Measurements from ENCODE around the gene TMEM178B. TPM values are rescaled to one million over a fixed set of nuclear protein-coding genes. Genes with fewer than 3 reads are reported as not detected.

Gene TMEM178B
- total and polyA plus RNA-seq, 12 donors: 1.2 to 54.6 (median 25.7) TPM

DNA sequence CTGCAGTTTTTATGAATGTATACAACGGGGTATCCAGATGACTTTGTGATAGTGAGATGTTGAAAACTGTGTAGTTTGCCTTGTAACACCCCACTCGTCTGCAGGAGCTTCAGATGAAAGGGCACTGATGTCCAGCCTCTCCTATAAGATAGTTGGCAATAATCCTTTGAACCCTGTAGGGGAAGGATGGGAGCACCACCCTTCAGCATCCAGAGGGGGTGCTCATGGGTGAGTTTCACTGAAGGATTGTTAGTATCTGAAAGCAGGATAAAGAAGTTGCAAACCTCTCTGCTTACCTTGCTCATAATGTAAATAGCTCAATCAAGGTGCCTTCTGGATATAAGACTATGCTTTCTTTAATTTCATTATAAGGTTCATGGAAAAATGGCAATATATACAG, 201.5 kb downstream of the TMEM178B start:
- ATAC-seq: no peak
- no peaks in the 10 kb centered on the region for H3K9me3 ChIP-seq
- no peaks in the 10 kb centered on the region for H3K36me3 ChIP-seq
- no peak overlapping the region for H3K27ac ChIP-seq
- peaks cover 0 to 6% (median 0%) of the 10 kb centered on the region in 9 donors for H3K4me1 ChIP-seq
- no peak for DNase-seq
- H3K27me3 ChIP-seq: no peaks in the 10 kb centered on the region
- intact Hi-C loops (cut with DNase I): loop anchor here in 3 of 10 donors (10.0 kb wide), 2 partner anchors 249 to 259 kb away; no protein-coding TSS in a partner anchor
- H3K4me3 ChIP-seq: no peak overlapping the region
- 48 to 65% methylated on average over 2 of the region's 2 CpGs for WGBS, 2 donors
- no peak for TF ChIP-seq CTCF (IDR thresholded peaks at IDR 0.05)

- peak in 6 of 8 donors; percentile 56 to 82 (median 76) for ATAC-seq
- intact Hi-C loops (cut with DNase I): loop anchor here in 3 of 10 donors (10.0 kb wide), 2 partner anchors 249 to 259 kb away; no protein-coding TSS in a partner anchor
- TF ChIP-seq CTCF (IDR thresholded peaks at IDR 0.05): no peak
Observed at GRCh38 chr7:141276031-141276430, 202.2 kb downstream of the TMEM178B start.

GRCh38 chr7:141280100-141280499, 206.2 kb downstream of the TMEM178B start:
- intact Hi-C loops (cut with DNase I): loop anchor here in 1 of 10 donors (5.0 kb wide), 1 partner anchor 87 kb away; no protein-coding TSS in a partner anchor
- no peak for TF ChIP-seq CTCF (IDR thresholded peaks at IDR 0.05)
- Histone ChIP-seq H3K4me1 (peaks cover 0 to 17% (median 7%) of the 10 kb centered on the region in 9 donors), H3K27ac (peak overlapping the region in 8 of 10 donors; percentile 57 to 82 (median 69)), H3K4me3 (peak overlapping the region in 1 of 10 donors; percentile 5), H3K9me3 (no peaks in the 10 kb centered on the region), H3K36me3 (no peaks in the 10 kb centered on the region), H3K27me3 (no peaks in the 10 kb centered on the region)
- WGBS, 2 donors: 30 to 42% methylated on average over 3 of the region's 3 CpGs
- peak in 4 of 8 donors; percentile 23 to 68 (median 40) for ATAC-seq
- DNase-seq: no peak

More at GRCh38 chr7:141276031-141276430, 202.2 kb downstream of the TMEM178B start:
- Histone ChIP-seq H3K27me3 (no peaks in the 10 kb centered on the region), H3K9me3 (no peaks in the 10 kb centered on the region), H3K4me1 (peaks cover 0 to 11% (median 4%) of the 10 kb centered on the region in 9 donors), H3K36me3 (no peaks in the 10 kb centered on the region), H3K4me3 (no peak overlapping the region), H3K27ac (peak overlapping the region in 3 of 10 donors; percentile 16 to 22 (median 21))
- DNase-seq: peak in 1 of 2 donors; percentile 19
- WGBS, 2 donors: 69 to 75% methylated on average over 4 of the region's 4 CpGs

GRCh38 chr7:141281311-141281710, 207.4 kb downstream of the TMEM178B start:
- ATAC-seq: peak in 7 of 8 donors; percentile 34 to 85 (median 58)
- peak overlapping the region in 9 of 10 donors; percentile 49 to 82 (median 66) for H3K27ac ChIP-seq
- H3K9me3 ChIP-seq: no peaks in the 10 kb centered on the region

More at GRCh38 chr7:141281311-141281710, 207.4 kb downstream of the TMEM178B start:
- no peak for DNase-seq
- Histone ChIP-seq H3K4me3 (no peak overlapping the region), H3K4me1 (peaks cover 0 to 17% (median 7%) of the 10 kb centered on the region in 9 donors), H3K27me3 (no peaks in the 10 kb centered on the region), H3K36me3 (no peaks in the 10 kb centered on the region)
- intact Hi-C loops (cut with DNase I): loop anchor here in 1 of 10 donors (5.0 kb wide), 1 partner anchor 86 kb away; no protein-coding TSS in a partner anchor
- WGBS, 2 donors: 62 to 69% methylated on average over 7 of the region's 7 CpGs
- no peak for TF ChIP-seq CTCF (IDR thresholded peaks at IDR 0.05)
